Measurements from ENCODE around the gene TTLL5. TPM values are rescaled to one million over a fixed set of nuclear protein-coding genes. Genes with fewer than 3 reads are reported as not detected.

TTLL5 gene
- total and polyA plus RNA-seq, 10 of the 15 experiments (the other 5 are each of a cell fraction or from before 2014, with no cell fraction given): 3.2 to 25.9 (median 13.8) TPM

DNA sequence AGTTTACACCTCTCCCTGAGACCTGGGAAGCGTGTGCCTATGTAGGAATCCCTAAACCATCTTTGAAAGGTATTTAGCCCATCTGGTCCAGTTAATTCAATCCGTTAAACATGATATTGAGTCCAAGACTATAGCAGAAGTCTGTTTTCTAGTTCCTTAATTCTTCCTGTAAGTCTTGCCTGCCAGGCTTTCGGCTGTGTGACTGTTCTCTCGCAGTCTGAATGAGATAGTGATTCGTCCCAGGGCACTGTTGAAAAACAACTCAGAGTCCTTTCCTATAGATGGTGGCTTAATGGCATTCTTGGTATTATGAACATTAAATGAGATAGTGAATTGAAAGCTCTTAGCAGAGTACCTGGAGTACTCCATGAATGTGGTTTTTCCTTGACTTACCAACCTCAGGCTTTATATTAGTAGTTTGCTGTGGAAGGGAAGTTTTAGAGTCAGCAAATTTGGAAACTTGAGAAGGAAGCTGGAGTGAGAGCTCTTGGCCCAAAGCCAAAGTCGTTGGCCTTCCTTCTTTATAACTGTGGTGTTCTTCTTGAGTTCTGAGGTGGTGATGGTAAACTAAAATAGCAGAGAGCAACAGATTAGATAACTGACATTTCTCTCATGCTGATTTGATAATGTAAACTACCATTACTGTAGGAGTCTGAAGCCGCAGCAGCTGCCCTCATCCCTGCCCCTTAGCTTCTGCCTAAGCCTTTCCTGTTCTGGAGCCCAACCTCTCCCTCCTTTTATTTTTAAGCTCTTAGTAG, 244.3 kb downstream of the TTLL5 start (continued):
- TF ChIP-seq, protein P1, sequence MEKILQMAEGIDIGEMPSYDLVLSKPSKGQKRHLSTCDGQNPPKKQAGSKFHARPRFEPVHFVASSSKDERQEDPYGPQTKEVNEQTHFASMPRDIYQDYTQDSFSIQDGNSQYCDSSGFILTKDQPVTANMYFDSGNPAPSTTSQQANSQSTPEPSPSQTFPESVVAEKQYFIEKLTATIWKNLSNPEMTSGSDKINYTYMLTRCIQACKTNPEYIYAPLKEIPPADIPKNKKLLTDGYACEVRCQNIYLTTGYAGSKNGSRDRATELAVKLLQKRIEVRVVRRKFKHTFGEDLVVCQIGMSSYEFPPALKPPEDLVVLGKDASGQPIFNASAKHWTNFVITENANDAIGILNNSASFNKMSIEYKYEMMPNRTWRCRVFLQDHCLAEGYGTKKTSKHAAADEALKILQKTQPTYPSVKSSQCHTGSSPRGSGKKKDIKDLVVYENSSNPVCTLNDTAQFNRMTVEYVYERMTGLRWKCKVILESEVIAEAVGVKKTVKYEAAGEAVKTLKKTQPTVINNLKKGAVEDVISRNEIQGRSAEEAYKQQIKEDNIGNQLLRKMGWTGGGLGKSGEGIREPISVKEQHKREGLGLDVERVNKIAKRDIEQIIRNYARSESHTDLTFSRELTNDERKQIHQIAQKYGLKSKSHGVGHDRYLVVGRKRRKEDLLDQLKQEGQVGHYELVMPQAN (conservative IDR thresholded peaks at IDR 0.05): no peak
- no peak for TF ChIP-seq NFYB (IDR thresholded peaks at IDR 0.05; ENCODE audit: insufficient read depth, low read depth, low read length)
- no peak for TF ChIP-seq CHD2 (IDR thresholded peaks at IDR 0.05; ENCODE audit: borderline replicate concordance, low read depth, low read length)
- no peak for TF ChIP-seq WRNIP1 (IDR thresholded peaks at IDR 0.05; ENCODE audit: borderline replicate concordance, low read depth, low read length)
- no peak for TF ChIP-seq STAT1 (conservative IDR thresholded peaks at IDR 0.05)
- TF ChIP-seq, protein P2, sequence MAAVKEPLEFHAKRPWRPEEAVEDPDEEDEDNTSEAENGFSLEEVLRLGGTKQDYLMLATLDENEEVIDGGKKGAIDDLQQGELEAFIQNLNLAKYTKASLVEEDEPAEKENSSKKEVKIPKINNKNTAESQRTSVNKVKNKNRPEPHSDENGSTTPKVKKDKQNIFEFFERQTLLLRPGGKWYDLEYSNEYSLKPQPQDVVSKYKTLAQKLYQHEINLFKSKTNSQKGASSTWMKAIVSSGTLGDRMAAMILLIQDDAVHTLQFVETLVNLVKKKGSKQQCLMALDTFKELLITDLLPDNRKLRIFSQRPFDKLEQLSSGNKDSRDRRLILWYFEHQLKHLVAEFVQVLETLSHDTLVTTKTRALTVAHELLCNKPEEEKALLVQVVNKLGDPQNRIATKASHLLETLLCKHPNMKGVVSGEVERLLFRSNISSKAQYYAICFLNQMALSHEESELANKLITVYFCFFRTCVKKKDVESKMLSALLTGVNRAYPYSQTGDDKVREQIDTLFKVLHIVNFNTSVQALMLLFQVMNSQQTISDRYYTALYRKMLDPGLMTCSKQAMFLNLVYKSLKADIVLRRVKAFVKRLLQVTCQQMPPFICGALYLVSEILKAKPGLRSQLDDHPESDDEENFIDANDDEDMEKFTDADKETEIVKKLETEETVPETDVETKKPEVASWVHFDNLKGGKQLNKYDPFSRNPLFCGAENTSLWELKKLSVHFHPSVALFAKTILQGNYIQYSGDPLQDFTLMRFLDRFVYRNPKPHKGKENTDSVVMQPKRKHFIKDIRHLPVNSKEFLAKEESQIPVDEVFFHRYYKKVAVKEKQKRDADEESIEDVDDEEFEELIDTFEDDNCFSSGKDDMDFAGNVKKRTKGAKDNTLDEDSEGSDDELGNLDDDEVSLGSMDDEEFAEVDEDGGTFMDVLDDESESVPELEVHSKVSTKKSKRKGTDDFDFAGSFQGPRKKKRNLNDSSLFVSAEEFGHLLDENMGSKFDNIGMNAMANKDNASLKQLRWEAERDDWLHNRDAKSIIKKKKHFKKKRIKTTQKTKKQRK (IDR thresholded peaks at IDR 0.05; ENCODE audit: low read depth, low read length): no peak
- TF ChIP-seq, protein P3, sequence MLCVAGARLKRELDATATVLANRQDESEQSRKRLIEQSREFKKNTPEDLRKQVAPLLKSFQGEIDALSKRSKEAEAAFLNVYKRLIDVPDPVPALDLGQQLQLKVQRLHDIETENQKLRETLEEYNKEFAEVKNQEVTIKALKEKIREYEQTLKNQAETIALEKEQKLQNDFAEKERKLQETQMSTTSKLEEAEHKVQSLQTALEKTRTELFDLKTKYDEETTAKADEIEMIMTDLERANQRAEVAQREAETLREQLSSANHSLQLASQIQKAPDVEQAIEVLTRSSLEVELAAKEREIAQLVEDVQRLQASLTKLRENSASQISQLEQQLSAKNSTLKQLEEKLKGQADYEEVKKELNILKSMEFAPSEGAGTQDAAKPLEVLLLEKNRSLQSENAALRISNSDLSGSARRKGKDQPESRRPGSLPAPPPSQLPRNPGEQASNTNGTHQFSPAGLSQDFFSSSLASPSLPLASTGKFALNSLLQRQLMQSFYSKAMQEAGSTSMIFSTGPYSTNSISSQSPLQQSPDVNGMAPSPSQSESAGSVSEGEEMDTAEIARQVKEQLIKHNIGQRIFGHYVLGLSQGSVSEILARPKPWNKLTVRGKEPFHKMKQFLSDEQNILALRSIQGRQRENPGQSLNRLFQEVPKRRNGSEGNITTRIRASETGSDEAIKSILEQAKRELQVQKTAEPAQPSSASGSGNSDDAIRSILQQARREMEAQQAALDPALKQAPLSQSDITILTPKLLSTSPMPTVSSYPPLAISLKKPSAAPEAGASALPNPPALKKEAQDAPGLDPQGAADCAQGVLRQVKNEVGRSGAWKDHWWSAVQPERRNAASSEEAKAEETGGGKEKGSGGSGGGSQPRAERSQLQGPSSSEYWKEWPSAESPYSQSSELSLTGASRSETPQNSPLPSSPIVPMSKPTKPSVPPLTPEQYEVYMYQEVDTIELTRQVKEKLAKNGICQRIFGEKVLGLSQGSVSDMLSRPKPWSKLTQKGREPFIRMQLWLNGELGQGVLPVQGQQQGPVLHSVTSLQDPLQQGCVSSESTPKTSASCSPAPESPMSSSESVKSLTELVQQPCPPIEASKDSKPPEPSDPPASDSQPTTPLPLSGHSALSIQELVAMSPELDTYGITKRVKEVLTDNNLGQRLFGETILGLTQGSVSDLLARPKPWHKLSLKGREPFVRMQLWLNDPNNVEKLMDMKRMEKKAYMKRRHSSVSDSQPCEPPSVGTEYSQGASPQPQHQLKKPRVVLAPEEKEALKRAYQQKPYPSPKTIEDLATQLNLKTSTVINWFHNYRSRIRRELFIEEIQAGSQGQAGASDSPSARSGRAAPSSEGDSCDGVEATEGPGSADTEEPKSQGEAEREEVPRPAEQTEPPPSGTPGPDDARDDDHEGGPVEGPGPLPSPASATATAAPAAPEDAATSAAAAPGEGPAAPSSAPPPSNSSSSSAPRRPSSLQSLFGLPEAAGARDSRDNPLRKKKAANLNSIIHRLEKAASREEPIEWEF (IDR thresholded peaks at IDR 0.05; ENCODE audit: insufficient replicate concordance, low read depth, low read length): no peak
- no peak for TF ChIP-seq CHD4 (IDR thresholded peaks at IDR 0.05)
- TF ChIP-seq RAD51 (IDR thresholded peaks at IDR 0.05): no peak
- TF ChIP-seq RBBP5 (conservative IDR thresholded peaks at IDR 0.05): no peak
- TF ChIP-seq NR2C2 (IDR thresholded peaks at IDR 0.05; ENCODE audit: borderline replicate concordance, control insufficient read depth, insufficient read length, low read depth): no peak
